HFFc6 (cell line): ENCODE measurements around the gene MTA3. TPM values are rescaled to one million over a fixed set of nuclear protein-coding genes. Genes with fewer than 3 reads are reported as not detected.
A peak's percentile ranks its signal among the peaks of the same experiment; 100 is the strongest.

Source experiments
- DNase-seq: peaks from one replicate; pipeline ENCODE4 v3.0.0-alpha.2; 2018
- H3K27ac Mint-ChIP-seq: 2 replicates; pipeline ENCODE4 v1.8.0; 2020; ENCODE audit warnings: mild to moderate bottlenecking, mixed read lengths
- H3K27me3 Mint-ChIP-seq: 2 replicates; pipeline ENCODE4 v1.8.0; 2021; ENCODE audit warnings: mild to moderate bottlenecking, moderate library complexity, mixed read lengths; ENCODE audit not compliant: insufficient read depth
- H3K36me3 Mint-ChIP-seq: 2 replicates; pipeline ENCODE4 v1.8.0; 2021; ENCODE audit warnings: low read depth, mixed read lengths
- H3K4me1 Mint-ChIP-seq: 2 replicates; pipeline ENCODE4 v1.8.0; 2020; ENCODE audit warnings: low read depth, mixed read lengths
- H3K4me3 Mint-ChIP-seq: 2 replicates; pipeline ENCODE4 v1.8.0; 2020; ENCODE audit warnings: mild to moderate bottlenecking, moderate library complexity, mixed read lengths
- H3K9me3 Mint-ChIP-seq: 2 replicates; pipeline ENCODE4 v1.8.0; 2020; ENCODE audit warnings: mild to moderate bottlenecking, mixed read lengths
- total RNA-seq, 6 experiments: library from RNA; stranded (reverse); fragmentation: NEBNext Ultra II Directional; extraction: Animal tissue kit (Norgen Biotek cat#: 25700); gene quantifications; 2 replicates in 1 of 6; 3 replicates in 5 of 6; pipeline ENCODE4 v1.2.3, GENCODE V29; 2021
- TF ChIP-seq, protein P1 (sequence below): fragments of 200-600 bp; sonication (generic); IDR thresholded peaks from 2 replicates; pipeline ENCODE4 v1.5.0; 2021; ENCODE audit warnings: antibody characterized with exemption, mild to moderate bottlenecking

Gene MTA3
- total RNA-seq, 6 experiments from 2014 or later = 26.2 to 33.4 (median 30.7) TPM

DNA sequence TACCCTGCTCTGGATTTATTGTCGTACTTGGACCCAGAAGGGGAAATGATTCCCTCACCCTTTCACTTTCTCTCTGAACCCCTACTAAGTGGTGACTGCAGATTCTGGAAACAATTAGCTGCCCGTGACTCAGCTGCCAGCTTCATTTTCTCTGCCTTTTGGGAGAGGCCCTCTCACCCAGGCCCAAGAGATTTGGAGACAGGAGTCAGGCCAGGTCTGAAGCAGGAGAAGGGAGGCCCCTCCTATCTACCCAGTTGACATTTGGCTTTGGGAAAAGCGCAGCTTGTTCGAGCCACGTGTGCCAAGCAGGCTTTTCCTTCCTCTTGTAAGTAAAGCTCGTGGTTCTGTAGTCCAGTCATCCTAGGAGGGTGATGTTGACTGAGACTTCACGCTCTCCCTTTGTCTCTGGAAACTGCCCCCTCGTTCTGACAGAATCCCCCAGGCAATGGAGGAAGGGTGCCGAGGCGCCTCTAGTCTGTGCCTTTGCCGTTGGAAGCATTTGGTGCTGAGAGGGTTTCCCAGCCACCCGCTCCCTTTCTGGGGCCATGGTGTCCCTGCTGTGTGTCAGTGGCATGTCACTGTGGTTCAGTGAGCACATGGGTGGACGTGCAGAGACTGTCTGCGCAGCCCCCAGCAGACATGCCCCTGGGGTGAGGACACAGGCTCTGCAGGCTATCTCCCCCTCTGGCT is 186.9 kb downstream of the MTA3 start:
- Mint-ChIP-seq H3K9me3 (no peaks in the 10 kb centered on the region), H3K36me3 (no peaks in the 10 kb centered on the region; the same call in 1 of the 2 replicates), H3K27ac (peak overlapping the region; percentile 51; the same call in 1 of the 2 replicates), H3K4me1 (peaks cover 22% of the 10 kb centered on the region), H3K27me3 (no peaks in the 10 kb centered on the region; the same call in 1 of the 2 replicates), H3K4me3 (0 out of 2 replicates have a peak overlapping the region, but pooled peaks have one; percentile 24)
- no peak for DNase-seq
- TF ChIP-seq, protein P1, sequence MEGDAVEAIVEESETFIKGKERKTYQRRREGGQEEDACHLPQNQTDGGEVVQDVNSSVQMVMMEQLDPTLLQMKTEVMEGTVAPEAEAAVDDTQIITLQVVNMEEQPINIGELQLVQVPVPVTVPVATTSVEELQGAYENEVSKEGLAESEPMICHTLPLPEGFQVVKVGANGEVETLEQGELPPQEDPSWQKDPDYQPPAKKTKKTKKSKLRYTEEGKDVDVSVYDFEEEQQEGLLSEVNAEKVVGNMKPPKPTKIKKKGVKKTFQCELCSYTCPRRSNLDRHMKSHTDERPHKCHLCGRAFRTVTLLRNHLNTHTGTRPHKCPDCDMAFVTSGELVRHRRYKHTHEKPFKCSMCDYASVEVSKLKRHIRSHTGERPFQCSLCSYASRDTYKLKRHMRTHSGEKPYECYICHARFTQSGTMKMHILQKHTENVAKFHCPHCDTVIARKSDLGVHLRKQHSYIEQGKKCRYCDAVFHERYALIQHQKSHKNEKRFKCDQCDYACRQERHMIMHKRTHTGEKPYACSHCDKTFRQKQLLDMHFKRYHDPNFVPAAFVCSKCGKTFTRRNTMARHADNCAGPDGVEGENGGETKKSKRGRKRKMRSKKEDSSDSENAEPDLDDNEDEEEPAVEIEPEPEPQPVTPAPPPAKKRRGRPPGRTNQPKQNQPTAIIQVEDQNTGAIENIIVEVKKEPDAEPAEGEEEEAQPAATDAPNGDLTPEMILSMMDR = no peak

DNA sequence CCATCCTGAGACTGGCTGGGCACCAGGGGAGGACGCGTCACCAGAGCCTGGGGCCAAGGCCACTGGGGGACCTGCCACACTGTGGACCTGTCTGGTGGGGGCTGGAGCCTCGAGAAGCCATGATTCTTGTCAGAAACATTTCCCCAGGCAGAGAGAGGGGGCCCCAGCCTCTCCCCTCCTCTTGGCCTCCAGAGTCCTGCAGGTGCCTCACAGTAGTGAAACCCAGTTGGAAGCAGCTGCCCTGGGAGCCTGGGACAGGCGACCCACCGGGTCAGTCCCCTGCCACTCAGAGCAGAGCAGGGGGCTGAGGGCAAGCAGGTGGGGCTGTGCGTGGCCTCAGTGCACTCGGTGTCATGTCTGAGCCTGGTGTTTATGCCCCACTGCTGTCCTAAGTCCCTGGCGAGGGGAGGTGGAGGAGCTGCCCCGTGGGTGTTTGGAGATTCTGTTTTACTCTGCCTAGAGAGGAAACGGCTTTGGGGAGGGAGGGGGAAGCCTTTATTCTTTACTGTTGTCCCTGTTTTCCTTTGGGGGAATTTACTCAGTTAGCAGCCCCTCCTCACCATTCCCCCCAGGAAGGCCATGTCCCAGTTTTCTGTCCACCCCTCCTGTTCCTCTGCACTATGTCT is 187.8 kb downstream of the MTA3 start:
- H3K27me3 Mint-ChIP-seq = no peaks in the 10 kb centered on the region
- H3K4me3 Mint-ChIP-seq = no peak overlapping the region
- no peak overlapping the region for H3K27ac Mint-ChIP-seq
- no peaks in the 10 kb centered on the region for H3K9me3 Mint-ChIP-seq
- H3K36me3 Mint-ChIP-seq = no peaks in the 10 kb centered on the region
- H3K4me1 Mint-ChIP-seq = peaks cover 22% of the 10 kb centered on the region
- DNase-seq = no peak
- TF ChIP-seq, protein P1 = no peak

DNA sequence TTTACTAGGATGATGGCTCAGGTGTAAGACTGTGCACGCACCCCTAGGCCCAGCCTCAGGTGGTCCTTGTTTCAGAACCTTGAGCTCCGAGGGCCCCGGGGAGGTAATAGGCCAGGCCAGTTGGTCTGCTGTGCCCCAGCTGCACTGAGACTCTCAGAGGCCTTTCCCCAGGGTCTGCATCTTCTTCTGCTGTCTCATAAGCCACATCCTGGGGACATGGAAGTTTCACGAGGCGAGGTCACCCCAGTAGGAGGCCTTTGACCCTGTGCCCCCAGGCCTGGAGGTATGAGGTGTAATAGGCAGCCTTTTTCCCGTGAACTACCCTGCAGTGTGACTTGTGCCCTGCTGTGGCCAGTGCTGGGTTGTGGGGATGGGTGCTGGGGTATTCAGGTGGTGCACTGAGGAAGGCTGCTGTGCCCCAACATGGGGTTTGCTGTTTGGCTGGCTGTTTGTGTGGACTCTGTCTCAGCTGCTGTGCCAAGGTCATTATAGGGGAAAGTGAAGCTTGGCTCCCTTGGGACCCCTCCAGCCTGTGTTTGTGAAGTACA is 188.6 kb downstream of the MTA3 start:
- no peak for DNase-seq
- H3K27ac Mint-ChIP-seq = no peak overlapping the region
- no peaks in the 10 kb centered on the region; the same call in 1 of the 2 replicates for H3K27me3 Mint-ChIP-seq
- TF ChIP-seq, protein P1 = no peak
- H3K36me3 Mint-ChIP-seq = no peaks in the 10 kb centered on the region
- peaks cover 22% of the 10 kb centered on the region for H3K4me1 Mint-ChIP-seq
- H3K4me3 Mint-ChIP-seq = no peak overlapping the region
- H3K9me3 Mint-ChIP-seq = no peaks in the 10 kb centered on the region

GRCh38 chr2:42757981-42758740 is 189.7 kb downstream of the MTA3 start:
- no peak for DNase-seq
- H3K4me3 Mint-ChIP-seq = no peak overlapping the region
- H3K27me3 Mint-ChIP-seq = no peaks in the 10 kb centered on the region; the same call in 1 of the 2 replicates
- no peaks in the 10 kb centered on the region for H3K36me3 Mint-ChIP-seq
- TF ChIP-seq, protein P1 = no peak
- peaks cover 22% of the 10 kb centered on the region for H3K4me1 Mint-ChIP-seq
- no peaks in the 10 kb centered on the region for H3K9me3 Mint-ChIP-seq
- no peak overlapping the region for H3K27ac Mint-ChIP-seq

DNA sequence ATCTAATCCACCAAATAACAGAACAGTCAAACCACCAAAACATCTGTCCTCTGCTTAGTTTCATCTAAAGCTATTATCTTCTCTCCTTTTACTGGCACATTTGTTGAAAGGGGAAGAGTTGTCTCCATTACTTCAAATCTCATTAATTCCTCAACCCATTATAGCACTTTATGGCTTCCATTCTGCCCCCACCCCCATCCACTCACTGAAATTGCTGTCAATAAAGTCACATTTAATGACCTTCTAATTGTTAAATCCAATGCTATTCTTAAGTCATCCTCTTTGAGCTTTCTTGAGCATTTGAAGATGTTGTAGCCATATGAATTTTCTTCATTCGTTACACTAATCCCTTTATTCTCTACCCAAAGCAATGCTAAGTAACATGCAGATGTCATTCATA is 190.3 kb downstream of the MTA3 start:
- Mint-ChIP-seq H3K27ac (no peak overlapping the region), H3K27me3 (no peaks in the 10 kb centered on the region; the same call in 1 of the 2 replicates), H3K4me1 (peaks cover 21% of the 10 kb centered on the region), H3K9me3 (no peaks in the 10 kb centered on the region), H3K36me3 (no peaks in the 10 kb centered on the region), H3K4me3 (no peak overlapping the region)
- TF ChIP-seq, protein P1 = no peak
- no peak for DNase-seq
